GM12891 (cell line): ENCODE measurements around the gene ABCF2.

Experiments used
- PAX5 ChIP-seq: IDR thresholded peaks from 2 replicates; pipeline ENCODE4 v1.6.1; 2011; ENCODE audit warnings: low read length, moderate library complexity, mild to moderate bottlenecking; ENCODE audit not compliant: insufficient read depth, severe bottlenecking
- POLR2A ChIP-seq: IDR thresholded peaks from 2 replicates; pipeline ENCODE4 v1.6.1; 2011; ENCODE audit warnings: low read depth, low read length, control low read depth
- POLR2AphosphoS5 ChIP-seq: IDR thresholded peaks from 2 replicates; pipeline ENCODE4 v1.6.1; 2011; ENCODE audit warnings: low read depth, low read length, control low read depth
- POU2F2 ChIP-seq: IDR thresholded peaks from 2 replicates; pipeline ENCODE4 v1.6.1; 2011; ENCODE audit warnings: low read depth, mild to moderate bottlenecking, control low read depth, low read length, moderate library complexity
- SPI1 ChIP-seq: IDR thresholded peaks from 2 replicates; pipeline ENCODE4 v1.6.1; 2011; ENCODE audit warnings: low read depth, low read length, control low read depth
- TAF1 ChIP-seq: IDR thresholded peaks from 2 replicates; pipeline ENCODE4 v1.6.1; 2011; ENCODE audit warnings: low read depth, low read length, control low read depth

GRCh38 chr7:151269511-151269910 is 42.5 kb upstream of the ABCF2 start:
- TF ChIP-seq POLR2A (no peak), POLR2AphosphoS5 (no peak), POU2F2 (no peak), PAX5 (no peak), TAF1 (no peak), SPI1 (no peak)
